PC-3 (cell line): ENCODE results near the gene TMSB4X. TPM values are rescaled to one million over a fixed set of nuclear protein-coding genes. Genes with fewer than 3 reads are reported as not detected.

ENCODE experiments used
- ATAC-seq: fragments of 200-7000 bp; cut with Tn5 transposase; 2 replicates; pipeline ENCODE4 v1.9.1; 2020; ENCODE audit warnings: mild to moderate bottlenecking, moderate library complexity
- BruUV-seq: library from RNA; stranded (reverse); fragments of 400-500 nt; replicated peaks from 2 replicates; lab custom pipeline; 2021; lab: Mats Ljungman, UMichigan
- CTCF ChIA-PET: fragments of 300-600 bp; sonication (Branson Sonifier 250); formaldehyde crosslinking; loops from one replicate; lab custom pipeline; 2022; ENCODE audit warnings: antibody characterized with exemption; lab: Charles Lee
- POLR2A ChIA-PET: fragments of 300-600 bp; sonication (Branson Sonifier 250); formaldehyde crosslinking; loops from one replicate; lab custom pipeline; 2022; ENCODE audit warnings: antibody characterized with exemption; ENCODE audit not compliant: unreplicated experiment; lab: Charles Lee
- DNase-seq: peaks from one replicate; pipeline ENCODE4 v3.0.0-alpha.2; 2015
- H2AFZ ChIP-seq: fragments of 300-600 bp; sonication (generic); 2 replicates; pipeline ENCODE4 v1.6.0; 2016; ENCODE audit warnings: antibody characterized with exemption, low read length
- H3F3A ChIP-seq: fragments of 300-600 bp; sonication (generic); one replicate; pipeline ENCODE4 v1.6.0; 2017; ENCODE audit warnings: antibody characterized with exemption, low read length, control low read depth, mild to moderate bottlenecking; ENCODE audit not compliant: unreplicated experiment
- H3K27ac ChIP-seq: fragments of 300-600 bp; sonication (generic); 2 replicates; pipeline ENCODE4 v1.5.1; 2016; ENCODE audit warnings: mild to moderate bottlenecking, low read length
- H3K27me3 ChIP-seq: fragments of 300-600 bp; sonication (generic); 2 replicates; pipeline ENCODE4 v1.6.1; 2016; ENCODE audit warnings: low read length, mixed read lengths
- H3K36me3 ChIP-seq: fragments of 300-600 bp; sonication (generic); 2 replicates; pipeline ENCODE4 v1.6.1; 2016; ENCODE audit warnings: low read depth, mixed run types, low read length, mixed read lengths
- H3K4me1 ChIP-seq: fragments of 300-600 bp; sonication (generic); 2 replicates; pipeline ENCODE4 v1.5.1; 2016; ENCODE audit warnings: low read length; ENCODE audit not compliant: insufficient read depth
- H3K4me2 ChIP-seq: fragments of 300-600 bp; sonication (generic); 2 replicates; pipeline ENCODE4 v1.6.0; 2016; ENCODE audit warnings: low read length
- H3K4me3 ChIP-seq: fragments of 300-600 bp; sonication (generic); 2 replicates; pipeline ENCODE4 v1.5.1; 2016; ENCODE audit warnings: mild to moderate bottlenecking, low read length, mixed read lengths
- H3K79me2 ChIP-seq: fragments of 300-600 bp; sonication (generic); 2 replicates; pipeline ENCODE4 v1.6.1; 2017; ENCODE audit warnings: low read length, mixed read lengths
- H3K9ac ChIP-seq: fragments of 300-600 bp; sonication (generic); 2 replicates; pipeline ENCODE4 v1.6.0; 2016; ENCODE audit warnings: mild to moderate bottlenecking, low read length
- H3K9me2 ChIP-seq: fragments of 300-600 bp; sonication (generic); replicated peaks from 2 replicates; pipeline ENCODE4 v1.6.1; 2016; ENCODE audit warnings: mixed run types, low read length, mixed read lengths
- H3K9me3 ChIP-seq: fragments of 300-600 bp; sonication (generic); 2 replicates; pipeline ENCODE4 v1.6.1; 2016; ENCODE audit warnings: low read length, mixed read lengths
- H4K20me1 ChIP-seq: fragments of 300-600 bp; sonication (generic); 2 replicates; pipeline ENCODE4 v1.6.1; 2016; ENCODE audit warnings: low read length, mixed read lengths
- CTCF ChIP-seq: fragments of 300-600 bp; sonication (generic); conservative IDR thresholded peaks from 2 replicates; pipeline ENCODE4 v1.5.1; 2017; ENCODE audit warnings: antibody characterized with exemption, low read depth, mild to moderate bottlenecking, low read length
- EZH2 ChIP-seq: fragments of 300-600 bp; sonication (generic); IDR thresholded peaks from one replicate; pipeline ENCODE4 v1.6.1; 2017; ENCODE audit warnings: antibody characterized with exemption, mild to moderate bottlenecking, low read length; ENCODE audit not compliant: unreplicated experiment
- EZH2phosphoT487 ChIP-seq: fragments of 300-600 bp; sonication (generic); IDR thresholded peaks from 2 replicates; pipeline ENCODE4 v1.6.1; 2018; ENCODE audit warnings: mild to moderate bottlenecking, antibody characterized with exemption, low read length, borderline replicate concordance
- intact Hi-C: fragments of 100-400 bp; cut with micrococcal nuclease; formaldehyde crosslinking; loops from 2 replicates; pipeline ENCODE4 v1.9.0; 2023
- total RNA-seq: library from RNA; depleted of rRNA; stranded (reverse); fragments of >200 nt; gene quantifications from 2 replicates; pipeline ENCODE4 v1.2.3, GENCODE V29; 2014

TMSB4X gene
- total RNA-seq, 1 experiment from 2014 or later = 2,159 TPM

GRCh38 chrX:13023567-13023966, 48.7 kb downstream of the TMSB4X start:
- Histone ChIP-seq H3K9me2 (no peaks in the 10 kb centered on the region), H3K27ac (no peak overlapping the region), H3K79me2 (no peaks in the 10 kb centered on the region), H3K9ac (no peak overlapping the region), H3F3A (no peaks in the 10 kb centered on the region), H2AFZ (no peak overlapping the region), H3K4me2 (no peak overlapping the region), H4K20me1 (no peaks in the 10 kb centered on the region), H3K9me3 (no peaks in the 10 kb centered on the region), H3K36me3 (no peaks in the 10 kb centered on the region), H3K27me3 (no peaks in the 10 kb centered on the region), H3K4me3 (no peak overlapping the region), H3K4me1 (peaks cover 8% of the 10 kb centered on the region)
- DNase-seq = no peak
- POLR2A ChIA-PET = no interaction called here
- no TSS peak for BruUV-seq
- intact Hi-C loops = no loop called here
- CTCF ChIA-PET = no interaction called here
- TF ChIP-seq CTCF = no peak
- no peak for TF ChIP-seq EZH2
- no peak for TF ChIP-seq EZH2phosphoT487
- ATAC-seq = no peak

GRCh38 chrX:13023979-13024378, 49.1 kb downstream of the TMSB4X start:
- Histone ChIP-seq H2AFZ (no peak overlapping the region), H3K9me3 (no peaks in the 10 kb centered on the region), H3K4me1 (peaks cover 12% of the 10 kb centered on the region), H3K27me3 (no peaks in the 10 kb centered on the region), H3K27ac (no peak overlapping the region), H3F3A (no peaks in the 10 kb centered on the region), H3K4me3 (no peak overlapping the region), H4K20me1 (no peaks in the 10 kb centered on the region), H3K36me3 (no peaks in the 10 kb centered on the region), H3K9me2 (no peaks in the 10 kb centered on the region), H3K79me2 (no peaks in the 10 kb centered on the region), H3K9ac (no peak overlapping the region), H3K4me2 (no peak overlapping the region)
- intact Hi-C loops = no loop called here
- DNase-seq (no peak), ATAC-seq (no peak)
- CTCF ChIA-PET = interaction anchor here (0.7 kb wide), 1 partner anchor 19 kb away, joined by 3 read pairs; no protein-coding TSS in a partner anchor
- TF ChIP-seq CTCF = no peak
- TF ChIP-seq EZH2phosphoT487 = no peak
- TF ChIP-seq EZH2 = no peak
- POLR2A ChIA-PET = no interaction called here
- BruUV-seq = no TSS peak

- peaks cover 22% of the 10 kb centered on the region for H3K4me1 ChIP-seq
- no peak overlapping the region for H2AFZ ChIP-seq
- intact Hi-C loops = no loop called here
- CTCF ChIA-PET = no interaction called here
- no peak overlapping the region for H3K9ac ChIP-seq
- TF ChIP-seq EZH2phosphoT487 (no peak), CTCF (no peak), EZH2 (no peak)
- POLR2A ChIA-PET = no interaction called here
- H3K4me3 ChIP-seq = no peak overlapping the region
- no peaks in the 10 kb centered on the region for H3K9me3 ChIP-seq
- no peak for DNase-seq
- H3K9me2 ChIP-seq = no peaks in the 10 kb centered on the region
- no TSS peak for BruUV-seq
- no peak for ATAC-seq
- H3K79me2 ChIP-seq = no peaks in the 10 kb centered on the region
- no peak overlapping the region for H3K27ac ChIP-seq
- no peaks in the 10 kb centered on the region for H3K36me3 ChIP-seq
- no peaks in the 10 kb centered on the region for H3K27me3 ChIP-seq
- H4K20me1 ChIP-seq = no peaks in the 10 kb centered on the region
- H3F3A ChIP-seq = no peaks in the 10 kb centered on the region
- H3K4me2 ChIP-seq = no peak overlapping the region
Observed at GRCh38 chrX:13024986-13025385, 50.1 kb downstream of the TMSB4X start.
